ENCODE data around the gene PHF14. TPM values are rescaled to one million over a fixed set of nuclear protein-coding genes. Genes with fewer than 3 reads are reported as not detected.

Gene PHF14
- polyA plus RNA-seq, 1 donor from 2014 or later = 139 TPM

DNA sequence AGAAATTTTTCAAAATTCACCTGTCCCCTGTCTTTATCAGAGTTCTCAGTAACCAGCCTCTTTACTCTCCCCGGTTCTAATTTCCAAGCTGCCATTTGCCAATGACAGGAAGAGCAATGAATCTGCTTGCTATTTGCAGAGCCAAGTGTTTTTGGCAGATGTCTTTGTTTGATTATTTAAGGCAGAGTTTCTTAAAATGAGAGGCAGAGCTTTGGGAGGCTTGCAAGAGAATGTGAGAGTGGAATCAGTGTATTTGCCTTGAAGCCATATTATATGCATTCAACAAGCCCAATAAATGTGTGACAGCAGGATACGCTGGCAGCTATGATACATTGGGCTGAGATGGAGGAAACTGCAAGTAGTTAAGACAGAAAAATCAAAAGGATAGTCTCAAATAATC, 196.5 kb downstream of the PHF14 start:
- Histone ChIP-seq H3K27ac (ENCODE audit: low read length) (no peak overlapping the region), H3K9ac (ENCODE audit: low read length) (no peak overlapping the region), H2AFZ (ENCODE audit: low read depth, low read length) (no peak overlapping the region), H4K20me1 (ENCODE audit: insufficient read depth) (no peaks in the 10 kb centered on the region), H3K9me2 (ENCODE audit: insufficient read depth, low read length) (no peaks in the 10 kb centered on the region), H3K79me2 (replicated peaks; ENCODE audit: insufficient read depth, low read length) (no peaks in the 10 kb centered on the region), H3K27me3 (ENCODE audit: insufficient read depth, low read depth, low read length) (no peaks in the 10 kb centered on the region), H3K4me2 (ENCODE audit: low read length) (no peak overlapping the region), H3K9me3 (ENCODE audit: low read length) (no peaks in the 10 kb centered on the region), H3F3A (ENCODE audit: insufficient read depth, low read length, poor library complexity, severe bottlenecking) (no peaks in the 10 kb centered on the region), H3K4me3 (ENCODE audit: low read length) (no peak overlapping the region), H3K36me3 (ENCODE audit: insufficient read depth, low read length) (no peaks in the 10 kb centered on the region)
- TF ChIP-seq MXI1 (conservative IDR thresholded peaks at IDR 0.05; ENCODE audit: poor library complexity, severe bottlenecking) (no peak), CTCF (IDR thresholded peaks at IDR 0.05; ENCODE audit: poor library complexity, severe bottlenecking) (no peak), TAF1 (IDR thresholded peaks at IDR 0.05; ENCODE audit: low read depth) (no peak), REST (IDR thresholded peaks at IDR 0.05; ENCODE audit: borderline replicate concordance) (no peak), RAD21 (conservative IDR thresholded peaks at IDR 0.05) (no peak), EP300 (conservative IDR thresholded peaks at IDR 0.05; ENCODE audit: poor library complexity, severe bottlenecking) (no peak), EZH2 (IDR thresholded peaks at IDR 0.05; ENCODE audit: borderline replicate concordance, insufficient read depth, low read length, poor library complexity, severe bottlenecking) (no peak), SMC3 (conservative IDR thresholded peaks at IDR 0.05; ENCODE audit: poor library complexity) (no peak), POLR2AphosphoS5 (IDR thresholded peaks at IDR 0.05) (no peak)

GRCh38 chr7:11170863-11171568, 197.3 kb downstream of the PHF14 start:
- Histone ChIP-seq H3K27me3 (ENCODE audit: insufficient read depth, low read depth, low read length) (no peaks in the 10 kb centered on the region), H3K36me3 (ENCODE audit: insufficient read depth, low read length) (no peaks in the 10 kb centered on the region), H3K9me2 (ENCODE audit: insufficient read depth, low read length) (no peaks in the 10 kb centered on the region), H3K4me2 (ENCODE audit: low read length) (no peak overlapping the region), H2AFZ (ENCODE audit: low read depth, low read length) (no peak overlapping the region), H3K4me3 (ENCODE audit: low read length) (no peak overlapping the region), H3K9me3 (ENCODE audit: low read length) (no peaks in the 10 kb centered on the region), H3K79me2 (replicated peaks; ENCODE audit: insufficient read depth, low read length) (no peaks in the 10 kb centered on the region), H3K9ac (ENCODE audit: low read length) (no peak overlapping the region), H3K27ac (ENCODE audit: low read length) (no peak overlapping the region), H4K20me1 (ENCODE audit: insufficient read depth) (no peaks in the 10 kb centered on the region), H3F3A (ENCODE audit: insufficient read depth, low read length, poor library complexity, severe bottlenecking) (no peaks in the 10 kb centered on the region)
- no peak for TF ChIP-seq SMC3 (conservative IDR thresholded peaks at IDR 0.05; ENCODE audit: poor library complexity)
- no peak for TF ChIP-seq TAF1 (IDR thresholded peaks at IDR 0.05; ENCODE audit: low read depth)
- no peak for TF ChIP-seq MXI1 (conservative IDR thresholded peaks at IDR 0.05; ENCODE audit: poor library complexity, severe bottlenecking)
- no peak for TF ChIP-seq CTCF (IDR thresholded peaks at IDR 0.05; ENCODE audit: poor library complexity, severe bottlenecking)
- TF ChIP-seq RAD21 (conservative IDR thresholded peaks at IDR 0.05) = no peak
- TF ChIP-seq POLR2AphosphoS5 (IDR thresholded peaks at IDR 0.05) = no peak
- TF ChIP-seq REST (IDR thresholded peaks at IDR 0.05; ENCODE audit: borderline replicate concordance) = no peak
- no peak for TF ChIP-seq EZH2 (IDR thresholded peaks at IDR 0.05; ENCODE audit: borderline replicate concordance, insufficient read depth, low read length, poor library complexity, severe bottlenecking)
- no peak for TF ChIP-seq EP300 (conservative IDR thresholded peaks at IDR 0.05; ENCODE audit: poor library complexity, severe bottlenecking)
